B cell (primary cell): ENCODE results near the gene TNKS1BP1. TPM values are rescaled to one million over a fixed set of nuclear protein-coding genes. Genes with fewer than 3 reads are reported as not detected.

Experiments
- ATAC-seq: fragments of 200-7000 bp; cut with Tn5 transposase; one replicate; pipeline ENCODE4 v1.10.0; 2021; ENCODE audit warnings: low read depth, mild to moderate bottlenecking, moderate number of reproducible peaks, moderate library complexity
- CTCF ChIA-PET: fragments of 350-600 bp; sonication (Branson Sonifier 250); formaldehyde crosslinking; loops from one replicate; lab custom pipeline; 2021; ENCODE audit warnings: antibody characterized with exemption, inconsistent platforms; lab: Charles Lee
- POLR2A ChIA-PET: fragments of 350-600 bp; sonication (Branson Sonifier 250); formaldehyde crosslinking; loops from one replicate; lab custom pipeline; 2021; ENCODE audit warnings: antibody characterized with exemption; lab: Charles Lee
- DNase-seq: peaks from one replicate; pipeline ENCODE4 v3.0.0; 2013
- H2AFZ ChIP-seq: 2 replicates; pipeline ENCODE4 v1.6.1; 2012; ENCODE audit warnings: mild to moderate bottlenecking, low read depth, low read length; ENCODE audit not compliant: insufficient read depth, poor library complexity, severe bottlenecking
- H3K27ac ChIP-seq, 2 donors: 1 replicate in 1 of 2; 2 replicates in 1 of 2; pipeline ENCODE4 v1.5.1; 2012 to 2013; ENCODE audit warnings: low read length in 2 of 2, mild to moderate bottlenecking in 2 of 2, moderate library complexity in 1 of 2
- H3K27me3 ChIP-seq, 4 experiments: fragments of 200-600 bp in 1 of 4; sonication (generic) in 1 of 4; replicated peaks in 1 of 4; 1 replicate in 2 of 4; 2 replicates in 2 of 4; pipeline versions ENCODE4 v1.6.1 to v1.7.0; 2013 to 2016; ENCODE audit warnings: low read length in 3 of 4, mild to moderate bottlenecking in 2 of 4, mixed read lengths in 1 of 4, moderate library complexity in 1 of 4; ENCODE audit not compliant: insufficient read depth in 4 of 4, control insufficient read depth in 3 of 4; ENCODE audit errors: control extremely low read depth in 1 of 4
- H3K36me3 ChIP-seq, 2 experiments: replicated peaks in 1 of 2; 1 replicate in 1 of 2; 2 replicates in 1 of 2; pipeline versions ENCODE4 v1.6.1 to v1.7.1; 2013; ENCODE audit warnings: low read length in 1 of 2; ENCODE audit not compliant: insufficient read depth in 2 of 2, control insufficient read depth in 1 of 2; ENCODE audit errors: control extremely low read depth in 1 of 2, extremely low read depth in 1 of 2
- H3K4me1 ChIP-seq, 2 donors: fragments of 200-600 bp in 1 of 2; sonication (generic) in 1 of 2; 1 replicate in 1 of 2; 2 replicates in 1 of 2; pipeline versions ENCODE4 v1.5.1 to v1.6.1; 2013 to 2017; ENCODE audit warnings: low read length in 2 of 2; ENCODE audit not compliant: control insufficient read depth in 2 of 2, insufficient read depth in 2 of 2
- H3K4me2 ChIP-seq: replicated peaks from 2 replicates; pipeline ENCODE3; 2012; ENCODE audit warnings: mild to moderate bottlenecking, low read depth, low read length; ENCODE audit not compliant: poor library complexity, severe bottlenecking
- H3K4me3 ChIP-seq, 5 experiments: fragments of 200-600 bp in 1 of 5; sonication (generic) in 1 of 5; 1 replicate in 3 of 5; 2 replicates in 2 of 5; pipeline versions ENCODE4 v1.5.1 to v1.7.0; 2011 to 2016; ENCODE audit warnings: low read length in 4 of 5, mild to moderate bottlenecking in 4 of 5, low read depth in 2 of 5, control low read depth in 1 of 5, moderate library complexity in 1 of 5; ENCODE audit not compliant: insufficient read depth in 1 of 5; ENCODE audit errors: control extremely low read depth in 1 of 5, extremely low read depth in 1 of 5
- H3K79me2 ChIP-seq: fragments of 200-600 bp; sonication (generic); one replicate; pipeline ENCODE4 v1.6.0; 2016; ENCODE audit warnings: low read length; ENCODE audit not compliant: control insufficient read depth, insufficient read depth
- H3K9ac ChIP-seq: fragments of 200-600 bp; sonication (generic); 2 replicates; pipeline ENCODE4 v1.6.1; 2017; ENCODE audit warnings: mild to moderate bottlenecking, low read length, moderate library complexity
- H3K9me3 ChIP-seq, 3 donors: one replicate each; pipeline versions ENCODE4 v1.6.1 to v1.7.1; 2013; ENCODE audit warnings: low read length in 2 of 3; ENCODE audit not compliant: control insufficient read depth in 2 of 3, insufficient read depth in 1 of 3; ENCODE audit errors: control extremely low read depth in 1 of 3
- H4K20me1 ChIP-seq: 2 replicates; pipeline ENCODE4 v1.6.0; 2012; ENCODE audit warnings: mild to moderate bottlenecking, low read length; ENCODE audit not compliant: insufficient read depth, control insufficient read depth, poor library complexity, severe bottlenecking
- H3K27ac Mint-ChIP-seq: one replicate; pipeline ENCODE4 v1.8.0; 2021; ENCODE audit warnings: mixed read lengths
- H3K27me3 Mint-ChIP-seq: one replicate; pipeline ENCODE4 v1.8.0; 2021; ENCODE audit warnings: mixed read lengths
- H3K4me1 Mint-ChIP-seq: one replicate; pipeline ENCODE4 v1.8.0; 2021; ENCODE audit warnings: mixed read lengths
- H3K4me3 Mint-ChIP-seq: one replicate; pipeline ENCODE4 v1.8.0; 2021; ENCODE audit warnings: mixed read lengths
- H3K9me3 Mint-ChIP-seq: one replicate; pipeline ENCODE4 v1.8.0; 2022; ENCODE audit warnings: mixed read lengths; ENCODE audit not compliant: insufficient read depth
- EZH2 ChIP-seq: IDR thresholded peaks from 2 replicates; pipeline ENCODE4 v1.6.1; 2012; ENCODE audit warnings: borderline replicate concordance, low read depth, mild to moderate bottlenecking, moderate library complexity, low read length; ENCODE audit not compliant: insufficient read depth, poor library complexity, severe bottlenecking
- WGBS: methylation state at CpG from one replicate; pipeline ENCODE4 v1.1.5; 2013; ENCODE audit warnings: missing lambda C conversion rate; ENCODE audit not compliant: insufficient coverage; 5-methylcytosine and 5-hydroxymethylcytosine counted together
- intact Hi-C: fragments of 100-400 bp; cut with micrococcal nuclease; formaldehyde crosslinking; loops from one replicate; pipeline ENCODE4 v1.10.0; 2022
- polyA plus RNA-seq: library from polyadenylated mRNA; depleted of rRNA; stranded (reverse); fragments of >200 nt; gene quantifications from 2 replicates; pipeline ENCODE4 v1.2.3, GENCODE V29; 2012
- total RNA-seq, 2 donors: library from RNA; stranded (reverse); fragments of 120-200 nt in 1 of 2; gene quantifications; 1 replicate in 1 of 2; 2 replicates in 1 of 2; pipeline versions ENCODE4 v1.2.3 to v1.2.4, GENCODE V29; 2013 to 2022
- TF ChIP-seq, protein P1 (sequence below): fragments of 200-600 bp; IDR thresholded peaks from one replicate; pipeline ENCODE4 v1.8.0; 2022; ENCODE audit warnings: antibody characterized with exemption, mild to moderate bottlenecking

Gene TNKS1BP1
- total and polyA plus RNA-seq, 2 donors (not counting 1 experiment from before 2014, with no cell fraction given) = 2.2 to 12.2 TPM

DNA sequence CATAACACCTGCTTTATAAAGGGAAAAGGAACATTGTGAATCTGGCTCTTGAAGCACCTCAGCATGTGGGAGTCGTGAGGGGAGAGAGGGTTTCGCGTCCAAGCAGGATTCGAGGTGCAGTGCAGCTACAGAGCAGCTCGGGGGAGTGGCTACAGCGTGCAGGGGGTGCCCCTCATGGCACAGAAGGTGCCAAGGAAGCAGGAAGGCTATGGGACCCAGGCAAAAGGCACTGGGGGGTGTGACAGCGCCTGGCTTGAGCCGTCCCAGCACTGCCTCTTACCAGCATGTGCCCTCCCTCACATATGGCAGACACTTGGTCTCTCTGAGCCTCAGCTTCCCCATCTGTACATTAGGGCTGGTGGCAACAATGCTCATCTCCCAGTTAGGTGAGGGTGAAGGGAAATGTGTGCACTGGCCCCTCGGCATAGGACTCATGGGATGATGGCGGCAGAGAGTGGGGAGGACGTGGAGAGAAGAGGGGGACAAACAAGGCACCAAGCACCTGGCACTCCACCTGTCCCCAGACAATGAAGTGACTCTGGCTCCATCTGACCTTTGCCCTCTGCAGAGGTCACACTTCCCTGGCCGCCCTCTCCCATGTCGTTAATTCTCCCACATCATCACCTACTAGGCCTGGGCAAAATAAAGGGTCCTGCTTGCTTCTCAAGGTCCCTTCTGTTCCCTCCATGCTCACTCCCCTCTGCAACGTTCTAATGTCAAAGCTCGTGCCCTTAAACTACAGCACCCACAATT, 10.4 kb downstream of the TNKS1BP1 start:
- Mint-ChIP-seq H3K27me3 (no peaks in the 10 kb centered on the region), H3K9me3 (no peaks in the 10 kb centered on the region), H3K4me3 (no peak overlapping the region), H3K27ac (no peak overlapping the region), H3K4me1 (peaks cover 8% of the 10 kb centered on the region)
- intact Hi-C loops = no loop called here
- H3K79me2 ChIP-seq = no peaks in the 10 kb centered on the region
- H3K4me1 ChIP-seq = peaks cover 11% of the 10 kb centered on the region in 2 donors
- no peak overlapping the region for H3K4me3 ChIP-seq
- H4K20me1 ChIP-seq = no peaks in the 10 kb centered on the region
- H3K9me3 ChIP-seq = no peaks in the 10 kb centered on the region
- TF ChIP-seq EZH2 = no peak
- TF ChIP-seq, protein P1, sequence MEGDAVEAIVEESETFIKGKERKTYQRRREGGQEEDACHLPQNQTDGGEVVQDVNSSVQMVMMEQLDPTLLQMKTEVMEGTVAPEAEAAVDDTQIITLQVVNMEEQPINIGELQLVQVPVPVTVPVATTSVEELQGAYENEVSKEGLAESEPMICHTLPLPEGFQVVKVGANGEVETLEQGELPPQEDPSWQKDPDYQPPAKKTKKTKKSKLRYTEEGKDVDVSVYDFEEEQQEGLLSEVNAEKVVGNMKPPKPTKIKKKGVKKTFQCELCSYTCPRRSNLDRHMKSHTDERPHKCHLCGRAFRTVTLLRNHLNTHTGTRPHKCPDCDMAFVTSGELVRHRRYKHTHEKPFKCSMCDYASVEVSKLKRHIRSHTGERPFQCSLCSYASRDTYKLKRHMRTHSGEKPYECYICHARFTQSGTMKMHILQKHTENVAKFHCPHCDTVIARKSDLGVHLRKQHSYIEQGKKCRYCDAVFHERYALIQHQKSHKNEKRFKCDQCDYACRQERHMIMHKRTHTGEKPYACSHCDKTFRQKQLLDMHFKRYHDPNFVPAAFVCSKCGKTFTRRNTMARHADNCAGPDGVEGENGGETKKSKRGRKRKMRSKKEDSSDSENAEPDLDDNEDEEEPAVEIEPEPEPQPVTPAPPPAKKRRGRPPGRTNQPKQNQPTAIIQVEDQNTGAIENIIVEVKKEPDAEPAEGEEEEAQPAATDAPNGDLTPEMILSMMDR = no peak
- no peak overlapping the region for H3K27ac ChIP-seq
- no peak overlapping the region for H3K4me2 ChIP-seq
- H3K9ac ChIP-seq = no peak overlapping the region
- H3K36me3 ChIP-seq = peaks cover 0 to 5% of the 10 kb centered on the region in 2 experiments
- H2AFZ ChIP-seq = no peak overlapping the region
- no peak for DNase-seq
- ATAC-seq = no peak
- ChIA-PET CTCF (no interaction called here), POLR2A (no interaction called here)
- peaks cover 0 to 9% (median 1%) of the 10 kb centered on the region in 4 experiments for H3K27me3 ChIP-seq
- 93% methylated on average over 13 of the region's 15 CpGs for WGBS

DNA sequence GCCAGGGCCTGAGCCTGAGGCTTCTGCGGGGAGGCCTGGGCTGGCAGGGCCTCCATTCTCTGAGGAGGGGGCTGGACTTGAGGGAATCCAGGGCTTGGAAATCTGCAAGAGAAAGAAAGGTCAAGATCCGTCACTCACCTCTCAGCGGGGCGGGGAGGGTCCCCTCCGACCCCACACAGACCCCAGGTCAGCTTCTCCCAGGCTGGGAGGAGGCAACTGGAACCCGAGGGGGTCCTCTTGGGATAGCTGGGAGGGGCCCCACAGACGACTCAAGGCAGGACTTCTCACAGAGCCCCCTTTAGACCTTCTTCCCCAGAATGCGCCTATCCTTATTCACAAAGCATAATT, 11.0 kb downstream of the TNKS1BP1 start:
- Histone ChIP-seq H3K4me3 (no peak overlapping the region), H3K27ac (no peak overlapping the region), H3K36me3 (peaks cover 0 to 5% of the 10 kb centered on the region in 2 experiments), H4K20me1 (no peaks in the 10 kb centered on the region), H3K79me2 (no peaks in the 10 kb centered on the region), H3K27me3 (peaks cover 0 to 9% (median 1%) of the 10 kb centered on the region in 4 experiments), H2AFZ (no peak overlapping the region), H3K4me2 (no peak overlapping the region), H3K9ac (no peak overlapping the region), H3K4me1 (peaks cover 11% of the 10 kb centered on the region in 2 donors), H3K9me3 (no peaks in the 10 kb centered on the region)
- 100% methylated on average over 2 of the region's 8 CpGs for WGBS
- intact Hi-C loops = no loop called here
- ChIA-PET CTCF (no interaction called here), POLR2A (no interaction called here)
- TF ChIP-seq EZH2 = no peak
- TF ChIP-seq, protein P1 = no peak
- Mint-ChIP-seq H3K4me3 (no peak overlapping the region), H3K27ac (no peak overlapping the region), H3K4me1 (peaks cover 8% of the 10 kb centered on the region), H3K9me3 (no peaks in the 10 kb centered on the region), H3K27me3 (no peaks in the 10 kb centered on the region)
- no peak for DNase-seq
- ATAC-seq = no peak
